Neural progenitor cell (in vitro differentiated cells): ENCODE data around the gene IER5. TPM values are rescaled to one million over a fixed set of nuclear protein-coding genes. Genes with fewer than 3 reads are reported as not detected.

ENCODE experiments used
- DNase-seq: peaks from one replicate; pipeline ENCODE4 v3.0.0-alpha.2; 2016; ENCODE audit warnings: low spot score
- H2AFZ ChIP-seq: fragments of 200-600 bp; sonication (generic); replicated peaks from 2 replicates; pipeline ENCODE4 v1.6.1; 2016; ENCODE audit warnings: antibody characterized with exemption
- H3F3A ChIP-seq: fragments of 200-600 bp; sonication (generic); 2 replicates; pipeline ENCODE4 v1.6.1; 2016; ENCODE audit warnings: antibody characterized with exemption, low read depth
- H3K27ac ChIP-seq: fragments of 200-600 bp; sonication (generic); 2 replicates; pipeline ENCODE4 v1.5.1; 2016; ENCODE audit warnings: mild to moderate bottlenecking
- H3K27me3 ChIP-seq: fragments of 200-600 bp; sonication (generic); 2 replicates; pipeline ENCODE4 v1.6.1; 2016; ENCODE audit warnings: mild to moderate bottlenecking, moderate library complexity
- H3K36me3 ChIP-seq: fragments of 200-600 bp; sonication (generic); 2 replicates; pipeline ENCODE4 v1.5.1; 2016
- H3K4me1 ChIP-seq: fragments of 200-600 bp; sonication (generic); 2 replicates; pipeline ENCODE4 v1.6.1; 2016; ENCODE audit warnings: mixed run types
- H3K4me2 ChIP-seq: fragments of 200-600 bp; sonication (generic); 2 replicates; pipeline ENCODE4 v1.6.1; 2016
- H3K4me3 ChIP-seq: fragments of 200-600 bp; sonication (generic); 2 replicates; pipeline ENCODE4 v1.5.1; 2016
- H3K79me2 ChIP-seq: fragments of 200-600 bp; sonication (generic); 2 replicates; pipeline ENCODE4 v1.6.1; 2016; ENCODE audit warnings: low read depth
- H3K9ac ChIP-seq: fragments of 200-600 bp; sonication (generic); 2 replicates; pipeline ENCODE4 v1.6.1; 2016
- H3K9me3 ChIP-seq: fragments of 200-600 bp; sonication (generic); 2 replicates; pipeline ENCODE4 v1.5.1; 2016; ENCODE audit warnings: low read depth
- H4K20me1 ChIP-seq: fragments of 200-600 bp; sonication (generic); 2 replicates; pipeline ENCODE4 v1.6.1; 2016; ENCODE audit warnings: low read depth
- H3K27ac Mint-ChIP-seq: 3 replicates; pipeline ENCODE4 v1.8.0; 2021; ENCODE audit warnings: mixed read lengths
- H3K27me3 Mint-ChIP-seq: 2 replicates; pipeline ENCODE4 v1.8.0; 2022; ENCODE audit warnings: low read depth, mild to moderate bottlenecking, inconsistent platforms, moderate library complexity, mixed read lengths; ENCODE audit not compliant: insufficient read depth
- H3K36me3 Mint-ChIP-seq: 3 replicates; pipeline ENCODE4 v1.8.0; 2021; ENCODE audit warnings: mixed read lengths
- H3K4me1 Mint-ChIP-seq: 3 replicates; pipeline ENCODE4 v1.8.0; 2021; ENCODE audit warnings: mixed read lengths
- H3K4me3 Mint-ChIP-seq: 3 replicates; pipeline ENCODE4 v1.8.0; 2021; ENCODE audit warnings: mild to moderate bottlenecking, moderate library complexity, mixed read lengths
- H3K9me3 Mint-ChIP-seq: 3 replicates; pipeline ENCODE4 v1.8.0; 2020; ENCODE audit warnings: mixed read lengths
- CTCF ChIP-seq: fragments of 200-600 bp; sonication (generic); IDR thresholded peaks from 2 replicates; pipeline ENCODE4 v1.5.1; 2017; ENCODE audit warnings: antibody characterized with exemption, mild to moderate bottlenecking
- EZH2 ChIP-seq: fragments of 200-600 bp; sonication (generic); IDR thresholded peaks from 2 replicates; pipeline ENCODE4 v1.6.1; 2017; ENCODE audit warnings: antibody characterized with exemption, mild to moderate bottlenecking, moderate library complexity
- EZH2phosphoT487 ChIP-seq: fragments of 200-600 bp; sonication (generic); IDR thresholded peaks from 2 replicates; pipeline ENCODE4 v1.6.1; 2017; ENCODE audit warnings: antibody characterized with exemption
- total RNA-seq: library from RNA; depleted of rRNA; stranded (reverse); fragments of >200 nt; gene quantifications from 2 replicates; pipeline ENCODE4 v1.2.3, GENCODE V29; 2015; ENCODE audit warnings: low replicate concordance

The IER5 gene
- total RNA-seq, 1 donor from 2014 or later: 8.0 TPM

- H3K36me3 Mint-ChIP-seq: no peaks in the 10 kb centered on the region
- Histone ChIP-seq H3K4me2 (peak overlapping the region; percentile 68), H3F3A (peaks cover 42% of the 10 kb centered on the region), H3K4me1 (peaks cover 45% of the 10 kb centered on the region), H2AFZ (no peak overlapping the region), H3K4me3 (no peak overlapping the region), H3K9me3 (no peaks in the 10 kb centered on the region), H3K79me2 (no peaks in the 10 kb centered on the region), H3K27ac (no peak overlapping the region), H3K27me3 (no peaks in the 10 kb centered on the region), H3K9ac (no peak overlapping the region), H3K36me3 (no peaks in the 10 kb centered on the region), H4K20me1 (no peaks in the 10 kb centered on the region)
- H3K4me1 Mint-ChIP-seq: peaks cover 68% of the 10 kb centered on the region
- no peaks in the 10 kb centered on the region for H3K9me3 Mint-ChIP-seq
- H3K4me3 Mint-ChIP-seq: no peak overlapping the region
- TF ChIP-seq EZH2phosphoT487 (no peak), CTCF (no peak), EZH2 (no peak)
- peaks cover 9% of the 10 kb centered on the region for H3K27me3 Mint-ChIP-seq
- no peak for DNase-seq
- peak overlapping the region; percentile 60 for H3K27ac Mint-ChIP-seq
These were observed 39.5 kb downstream of the IER5 start for GRCh38 chr1:181127898-181128453.

DNA sequence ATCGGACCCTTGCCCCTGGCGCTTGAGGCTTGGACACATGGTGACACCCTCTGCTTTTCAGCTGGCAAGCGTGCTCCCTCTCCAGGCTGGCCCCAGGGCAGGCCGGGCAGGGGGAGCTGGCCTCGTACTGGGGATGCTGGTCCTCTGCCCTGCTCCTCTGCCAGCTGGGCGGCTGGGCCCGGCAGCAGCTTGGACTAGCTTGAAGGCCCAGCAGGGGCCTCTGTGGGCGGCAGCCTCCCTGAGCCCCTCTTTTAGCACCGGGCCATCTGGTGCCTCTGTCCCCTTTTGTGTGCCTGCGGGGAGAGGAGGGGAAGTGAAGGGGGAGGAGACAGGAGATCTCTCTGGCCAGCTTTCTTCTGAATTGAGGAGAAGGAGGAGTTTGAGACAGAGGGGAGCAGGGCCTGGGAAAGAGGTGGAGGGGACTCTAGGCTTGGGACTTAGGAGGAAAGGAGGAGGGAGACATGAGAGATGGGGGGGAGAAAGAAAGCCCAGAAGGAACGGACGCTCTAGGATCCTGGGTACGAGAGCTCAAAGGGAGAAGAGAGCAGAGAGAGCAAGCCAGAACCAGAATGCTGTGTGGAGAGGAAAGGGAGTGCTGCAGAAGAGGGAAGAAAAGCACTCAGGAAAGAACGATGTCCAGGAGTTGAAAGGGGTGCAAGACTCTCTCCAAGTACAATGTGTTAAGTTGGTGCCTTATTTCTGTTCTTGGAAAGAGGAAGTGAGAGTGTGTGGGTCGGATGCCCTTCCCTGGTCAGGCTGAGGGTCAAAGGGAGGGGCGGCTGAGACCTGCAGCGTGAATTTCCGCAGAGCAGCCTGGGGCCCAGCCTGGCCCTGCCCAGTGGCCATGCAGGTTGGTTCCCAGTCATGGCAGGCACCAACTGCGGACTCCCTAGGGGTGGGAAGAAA, 40.3 kb downstream of the IER5 start:
- peak; percentile 87 for DNase-seq
- Histone ChIP-seq H3K4me3 (no peak overlapping the region), H3K79me2 (no peaks in the 10 kb centered on the region), H3K4me2 (peak overlapping the region; percentile 68), H3K9ac (no peak overlapping the region), H3K4me1 (peaks cover 51% of the 10 kb centered on the region), H3K36me3 (no peaks in the 10 kb centered on the region), H3K27ac (peak overlapping the region; percentile 69), H3K9me3 (no peaks in the 10 kb centered on the region), H3F3A (peaks cover 51% of the 10 kb centered on the region), H2AFZ (peak overlapping the region; percentile 14), H4K20me1 (no peaks in the 10 kb centered on the region), H3K27me3 (no peaks in the 10 kb centered on the region)
- Mint-ChIP-seq H3K4me1 (peaks cover 74% of the 10 kb centered on the region), H3K4me3 (peak overlapping the region; percentile 11), H3K36me3 (no peaks in the 10 kb centered on the region), H3K27ac (peak overlapping the region; percentile 75), H3K27me3 (peaks cover 9% of the 10 kb centered on the region), H3K9me3 (no peaks in the 10 kb centered on the region)
- no peak for TF ChIP-seq EZH2
- no peak for TF ChIP-seq EZH2phosphoT487
- no peak for TF ChIP-seq CTCF

DNA sequence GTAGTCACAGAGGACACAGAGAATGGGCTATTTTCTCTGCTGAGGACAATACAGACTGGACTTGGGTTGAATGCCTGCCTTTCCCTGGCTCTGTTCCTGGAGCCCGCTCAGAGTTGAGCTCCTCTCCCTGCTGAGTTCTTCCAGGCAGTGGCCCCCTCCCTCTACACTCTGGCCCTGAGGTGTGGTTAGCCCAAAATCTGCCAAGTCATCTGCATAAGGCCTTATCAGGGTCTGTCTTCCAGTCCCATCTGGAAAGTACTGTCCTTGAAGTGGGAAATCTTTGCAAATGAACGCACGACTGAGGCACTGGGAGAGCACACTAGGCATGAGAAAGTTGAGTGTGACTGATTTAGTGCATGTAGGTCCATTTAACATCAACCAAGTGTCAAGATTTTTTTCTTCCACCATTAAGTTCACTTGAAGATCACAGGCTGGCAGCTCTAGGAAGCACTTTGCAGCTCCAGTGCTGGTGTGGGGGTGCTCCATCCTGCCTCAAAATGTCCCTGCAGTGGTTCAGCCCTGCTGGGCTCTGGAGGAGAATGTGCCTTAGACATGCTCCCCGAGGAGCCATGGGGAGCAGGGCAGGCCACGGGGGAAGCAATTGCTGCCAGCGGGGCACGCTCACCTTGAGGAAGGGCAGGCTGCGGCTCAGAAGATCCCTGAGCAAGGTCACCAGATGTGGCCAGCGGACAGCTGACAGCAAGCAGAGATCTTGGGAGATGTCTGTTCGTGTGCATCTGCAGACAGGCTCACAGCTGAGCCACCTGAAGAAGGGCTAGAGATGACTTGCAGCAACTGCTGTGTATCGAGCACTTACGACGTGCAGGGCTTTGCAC, 41.5 kb downstream of the IER5 start:
- no peaks in the 10 kb centered on the region for H3K9me3 ChIP-seq
- H2AFZ ChIP-seq: no peak overlapping the region
- no peak overlapping the region for H3K4me3 ChIP-seq
- peaks cover 52% of the 10 kb centered on the region for H3K4me1 ChIP-seq
- no peaks in the 10 kb centered on the region for H3K27me3 ChIP-seq
- H3K36me3 Mint-ChIP-seq: no peaks in the 10 kb centered on the region
- peak overlapping the region; percentile 11 for H3K4me3 Mint-ChIP-seq
- TF ChIP-seq CTCF: no peak
- TF ChIP-seq EZH2: no peak
- no peak for TF ChIP-seq EZH2phosphoT487
- no peaks in the 10 kb centered on the region for H3K9me3 Mint-ChIP-seq
- no peak for DNase-seq
- H3F3A ChIP-seq: peaks cover 52% of the 10 kb centered on the region
- H3K27me3 Mint-ChIP-seq: peaks cover 5% of the 10 kb centered on the region
- peaks cover 75% of the 10 kb centered on the region for H3K4me1 Mint-ChIP-seq
- H3K79me2 ChIP-seq: no peaks in the 10 kb centered on the region
- H4K20me1 ChIP-seq: no peaks in the 10 kb centered on the region
- H3K36me3 ChIP-seq: no peaks in the 10 kb centered on the region
- H3K27ac Mint-ChIP-seq: peak overlapping the region; percentile 76
- H3K9ac ChIP-seq: no peak overlapping the region
- H3K4me2 ChIP-seq: peak overlapping the region; percentile 68
- H3K27ac ChIP-seq: no peak overlapping the region
